ENCODE results near the gene KCNC2. TPM values are rescaled to one million over a fixed set of nuclear protein-coding genes. Genes with fewer than 3 reads are reported as not detected.

Gene KCNC2
- total and polyA plus RNA-seq, 8 donors = 0.37 TPM; not detected in 7

DNA sequence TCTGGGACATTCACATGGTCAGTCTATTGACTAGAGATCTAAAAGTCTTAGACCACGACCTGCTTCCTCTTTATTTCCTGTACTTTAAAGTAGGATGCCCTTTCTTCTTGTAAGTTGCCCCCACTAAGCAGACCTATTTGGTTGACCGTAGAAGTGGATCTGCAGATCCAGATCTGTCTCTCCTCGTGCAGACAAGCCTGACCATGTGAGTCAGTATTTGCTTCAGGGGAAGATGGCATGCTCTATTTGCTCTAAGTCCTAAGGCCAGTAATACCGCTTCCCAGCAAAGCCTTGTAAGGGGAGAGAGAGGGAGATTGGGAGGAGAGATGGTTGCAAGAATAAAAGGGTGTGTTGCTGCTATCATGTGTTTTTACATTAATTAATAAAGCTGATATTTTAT, 46.8 kb downstream of the KCNC2 start:
- Histone ChIP-seq H3K36me3 (no peaks in the 10 kb centered on the region), H3K27ac (no peak overlapping the region), H3K4me1 (no peaks in the 10 kb centered on the region), H3K9me3 (no peaks in the 10 kb centered on the region), H3K4me3 (no peak overlapping the region), H3K27me3 (no peaks in the 10 kb centered on the region)
- intact Hi-C loops (cut with DNase I; ENCODE audit: low total_unique reads) = no loop called here
- TF ChIP-seq POLR2A (IDR thresholded peaks at IDR 0.05) (no peak), EP300 (IDR thresholded peaks at IDR 0.05) (no peak)
- WGBS, 5 donors = 56 to 72% (median 58%) methylated on average over 4 of the region's 4 CpGs
- DNase-seq = no peak

GRCh38 chr12:75161488-75161887, 48.2 kb downstream of the KCNC2 start:
- Histone ChIP-seq H3K4me3 (no peak overlapping the region), H3K9me3 (no peaks in the 10 kb centered on the region), H3K4me1 (no peaks in the 10 kb centered on the region), H3K27me3 (no peaks in the 10 kb centered on the region), H3K27ac (no peak overlapping the region), H3K36me3 (no peaks in the 10 kb centered on the region)
- no peak for DNase-seq
- WGBS, 5 donors = 49 to 57% (median 53%) methylated on average over 1 of the region's 1 CpG
- intact Hi-C loops (cut with DNase I; ENCODE audit: low total_unique reads) = no loop called here
- TF ChIP-seq CTCF (IDR thresholded peaks at IDR 0.05) (no peak), POLR2A (IDR thresholded peaks at IDR 0.05) (no peak), POLR2AphosphoS5 (IDR thresholded peaks at IDR 0.05) (no peak), EP300 (IDR thresholded peaks at IDR 0.05) (no peak)

DNA sequence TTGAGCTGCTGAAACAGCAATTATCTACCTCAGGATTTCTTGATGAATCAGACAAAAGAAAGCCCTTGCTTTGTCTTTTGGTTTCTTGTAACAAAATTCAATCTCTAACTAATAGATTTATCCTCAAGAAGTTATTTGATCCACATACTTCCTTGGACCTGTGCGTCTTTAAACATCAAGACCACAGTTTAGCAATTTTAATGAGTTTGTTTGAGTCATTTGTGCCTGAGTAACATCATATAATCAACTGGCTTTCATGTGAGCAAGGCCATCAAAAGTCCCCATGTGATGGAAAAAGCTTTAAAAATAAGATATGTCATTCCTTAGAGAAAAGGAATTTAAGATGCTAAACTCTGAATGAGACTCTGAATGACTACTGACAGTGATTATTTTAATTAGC, 52.3 kb downstream of the KCNC2 start:
- Histone ChIP-seq H3K4me1 (no peaks in the 10 kb centered on the region), H3K4me3 (no peak overlapping the region), H3K9me3 (no peaks in the 10 kb centered on the region), H3K27me3 (no peaks in the 10 kb centered on the region), H3K27ac (no peak overlapping the region), H3K36me3 (no peaks in the 10 kb centered on the region)
- intact Hi-C loops (cut with DNase I; ENCODE audit: low total_unique reads) = no loop called here
- TF ChIP-seq POLR2A (IDR thresholded peaks at IDR 0.05) (no peak), POLR2AphosphoS5 (IDR thresholded peaks at IDR 0.05) (no peak), EP300 (IDR thresholded peaks at IDR 0.05) (no peak), CTCF (IDR thresholded peaks at IDR 0.05) (no peak)
- 79 to 97% (median 93%) methylated on average over 1 of the region's 1 CpG for whole genome bisulfite sequencing, 5 donors
- no peak for DNase-seq

GRCh38 chr12:75155962-75156361, 53.7 kb downstream of the KCNC2 start:
- TF ChIP-seq POLR2AphosphoS5 (IDR thresholded peaks at IDR 0.05) (no peak), EP300 (IDR thresholded peaks at IDR 0.05) (no peak), POLR2A (IDR thresholded peaks at IDR 0.05) (no peak), CTCF (IDR thresholded peaks at IDR 0.05) (no peak)
- 20 to 57% (median 47%) methylated on average over 2 of the region's 2 CpGs for WGBS, 5 donors

DNA sequence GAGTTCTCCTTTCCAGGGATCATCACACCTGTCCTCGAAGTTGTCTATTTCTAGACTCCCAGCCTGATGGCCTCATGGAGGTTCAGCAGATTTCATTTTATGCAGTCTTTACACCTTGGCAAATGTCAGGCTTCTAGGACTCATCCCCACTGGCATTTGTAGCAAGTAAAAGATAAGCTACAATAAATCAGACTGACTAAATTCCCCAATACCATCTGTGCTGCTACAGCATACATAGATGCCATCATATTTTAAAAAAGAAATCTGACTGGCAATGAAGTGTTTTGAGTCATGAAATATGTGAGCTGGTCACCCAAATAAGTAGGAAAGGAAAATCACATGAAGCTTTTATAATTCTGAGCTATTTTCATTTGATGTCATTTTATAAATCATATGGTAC, 55.3 kb downstream of the KCNC2 start:
- no peaks in the 10 kb centered on the region for H3K4me1 ChIP-seq
- H3K36me3 ChIP-seq = no peaks in the 10 kb centered on the region
- intact Hi-C loops (cut with DNase I; ENCODE audit: low total_unique reads) = no loop called here
- H3K27ac ChIP-seq = no peak overlapping the region
- 70 to 80% (median 71%) methylated on average over 1 of the region's 1 CpG for WGBS, 5 donors
- DNase-seq = no peak
- TF ChIP-seq EP300 (IDR thresholded peaks at IDR 0.05) = no peak
- TF ChIP-seq POLR2AphosphoS5 (IDR thresholded peaks at IDR 0.05) = no peak
- no peak for TF ChIP-seq POLR2A (IDR thresholded peaks at IDR 0.05)
- TF ChIP-seq CTCF (IDR thresholded peaks at IDR 0.05) = no peak
- H3K27me3 ChIP-seq = no peaks in the 10 kb centered on the region
- H3K4me3 ChIP-seq = no peak overlapping the region
- H3K9me3 ChIP-seq = no peaks in the 10 kb centered on the region

More at GRCh38 chr12:75155962-75156361, 53.7 kb downstream of the KCNC2 start:
- Histone ChIP-seq H3K4me1 (no peaks in the 10 kb centered on the region), H3K27ac (no peak overlapping the region), H3K27me3 (no peaks in the 10 kb centered on the region), H3K9me3 (no peaks in the 10 kb centered on the region), H3K4me3 (no peak overlapping the region), H3K36me3 (no peaks in the 10 kb centered on the region)
- peak in 1 of 2 donors; percentile 3 for DNase-seq
- intact Hi-C loops (cut with DNase I; ENCODE audit: low total_unique reads) = no loop called here
